GM12873 (cell line): ENCODE measurements around the gene EDRF1.

Source experiments
- CTCF ChIP-seq: IDR thresholded peaks from 2 replicates; pipeline ENCODE4 v1.5.1; 2012; ENCODE audit warnings: low read depth, mild to moderate bottlenecking, moderate library complexity, low read length, control low read depth; ENCODE audit not compliant: insufficient read depth; ENCODE audit errors: missing control alignments

EDRF1 gene

GRCh38 chr10:125777806-125778205 lies 58.3 kb downstream of the EDRF1 start:
- TF ChIP-seq CTCF = no peak

DNA sequence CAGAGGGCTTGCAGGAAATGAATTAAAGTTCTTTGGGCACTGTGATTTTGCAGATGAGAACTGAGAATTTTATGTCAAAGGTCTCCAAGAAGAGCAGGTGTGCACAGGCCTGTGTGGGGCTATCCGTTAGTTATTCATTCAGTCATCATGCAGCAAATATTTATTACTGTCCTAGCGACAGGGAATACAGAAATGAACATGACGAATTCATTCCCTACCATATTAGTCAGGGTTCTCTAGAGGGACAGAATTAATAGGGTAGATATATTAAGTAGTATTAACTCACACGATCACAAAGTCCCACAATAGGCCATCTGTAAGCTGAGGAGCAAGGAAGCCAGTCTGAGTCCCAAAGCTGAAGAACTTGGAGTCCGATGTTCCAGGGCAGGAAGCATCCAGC lies 59.0 kb downstream of the EDRF1 start:
- TF ChIP-seq CTCF = no peak

- no peak for TF ChIP-seq CTCF
Measured at GRCh38 chr10:125779403-125780327, 60.2 kb downstream of the EDRF1 start.

- TF ChIP-seq CTCF = no peak
Measured at GRCh38 chr10:125781374-125781773, 61.9 kb downstream of the EDRF1 start.

DNA sequence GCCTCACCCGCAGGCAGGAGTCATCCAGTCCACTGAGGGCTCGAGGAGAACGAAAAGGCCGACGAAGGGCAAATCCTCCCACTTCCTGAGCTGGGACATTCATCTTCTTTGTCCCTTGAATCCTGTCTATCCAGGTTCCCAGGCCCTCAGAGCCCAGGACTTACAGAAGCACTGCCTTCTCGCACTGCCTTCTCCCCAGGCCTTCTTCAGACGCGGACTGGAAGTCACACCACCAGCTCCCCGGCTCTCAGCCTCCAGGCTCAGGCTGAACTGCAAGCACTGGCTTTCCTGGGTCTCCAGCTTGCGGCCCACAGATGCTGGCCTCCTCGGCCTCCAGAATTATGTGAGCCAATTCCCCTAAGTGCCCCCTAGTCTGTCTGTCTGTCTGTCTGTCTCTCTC lies 62.5 kb downstream of the EDRF1 start:
- no peak for TF ChIP-seq CTCF

DNA sequence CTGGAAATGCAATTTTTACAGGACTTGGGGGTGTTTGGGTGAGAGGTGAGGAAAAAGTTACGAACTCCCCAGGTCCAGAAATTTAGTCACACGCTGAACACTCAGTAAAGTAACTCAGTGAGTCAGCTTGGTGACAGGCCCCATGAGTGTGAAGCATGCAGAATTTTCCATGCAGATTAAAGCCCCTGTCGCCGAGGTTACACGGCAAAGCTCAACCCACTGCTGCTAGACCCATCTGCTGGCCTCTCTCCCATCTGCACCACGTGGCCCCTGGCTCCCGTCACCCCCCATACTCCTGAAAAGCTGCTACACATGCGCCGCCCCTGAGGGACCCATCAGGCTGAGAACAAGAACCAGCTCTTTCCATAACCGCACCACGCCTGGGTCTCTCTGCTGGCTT lies 63.1 kb downstream of the EDRF1 start:
- no peak for TF ChIP-seq CTCF

- no peak for TF ChIP-seq CTCF
Measured at GRCh38 chr10:125783408-125783807, 63.9 kb downstream of the EDRF1 start.
